ENCODE measurements around the gene TEX13A.

Gene TEX13A

GRCh38 chrX:105173071-105173470 lies 47.4 kb downstream of the TEX13A start:
- no peak for DNase-seq (ENCODE audit: low read depth)

Data from GM04504 (cell line).